ENCODE measurements around the gene KCNH1.

The KCNH1 gene

GRCh38 chr1:210942513-210942912, 191.4 kb downstream of the KCNH1 start:
- Mint-ChIP-seq H3K27ac (no peak overlapping the region), H3K4me3 (no peak overlapping the region), H3K9me3 (no peaks in the 10 kb centered on the region), H3K36me3 (ENCODE audit: low read depth) (no peaks in the 10 kb centered on the region), H3K27me3 (no peaks in the 10 kb centered on the region), H3K4me1 (ENCODE audit: low read depth) (no peaks in the 10 kb centered on the region)
- intact Hi-C loops (cut with micrococcal nuclease), result no loop called here

GRCh38 chr1:210940081-210940617, 193.8 kb downstream of the KCNH1 start:
- H3K4me3 Mint-ChIP-seq, result no peak overlapping the region
- no peaks in the 10 kb centered on the region for H3K4me1 Mint-ChIP-seq (ENCODE audit: low read depth)
- H3K27ac Mint-ChIP-seq, result no peak overlapping the region
- H3K9me3 Mint-ChIP-seq, result no peaks in the 10 kb centered on the region
- intact Hi-C loops (cut with micrococcal nuclease), result no loop called here
- no peaks in the 10 kb centered on the region for H3K36me3 Mint-ChIP-seq (ENCODE audit: low read depth)
- no peaks in the 10 kb centered on the region for H3K27me3 Mint-ChIP-seq

GRCh38 chr1:210938416-210938925, 195.5 kb downstream of the KCNH1 start:
- intact Hi-C loops (cut with micrococcal nuclease), result no loop called here
- H3K27ac Mint-ChIP-seq, result no peak overlapping the region
- H3K4me3 Mint-ChIP-seq, result no peak overlapping the region
- H3K27me3 Mint-ChIP-seq, result no peaks in the 10 kb centered on the region
- H3K9me3 Mint-ChIP-seq, result no peaks in the 10 kb centered on the region
- H3K36me3 Mint-ChIP-seq (ENCODE audit: low read depth), result no peaks in the 10 kb centered on the region
- no peaks in the 10 kb centered on the region for H3K4me1 Mint-ChIP-seq (ENCODE audit: low read depth)

- Mint-ChIP-seq H3K4me3 (no peak overlapping the region), H3K36me3 (ENCODE audit: low read depth) (no peaks in the 10 kb centered on the region), H3K9me3 (no peaks in the 10 kb centered on the region), H3K27ac (no peak overlapping the region), H3K27me3 (no peaks in the 10 kb centered on the region), H3K4me1 (ENCODE audit: low read depth) (no peaks in the 10 kb centered on the region)
- intact Hi-C loops (cut with micrococcal nuclease), result no loop called here
Measured at GRCh38 chr1:210937846-210938245, 196.1 kb downstream of the KCNH1 start.

- no peaks in the 10 kb centered on the region for H3K9me3 Mint-ChIP-seq
- no peaks in the 10 kb centered on the region for H3K27me3 Mint-ChIP-seq
- H3K4me3 Mint-ChIP-seq, result no peak overlapping the region
- no peaks in the 10 kb centered on the region for H3K36me3 Mint-ChIP-seq (ENCODE audit: low read depth)
- H3K4me1 Mint-ChIP-seq (ENCODE audit: low read depth), result no peaks in the 10 kb centered on the region
- no peak overlapping the region for H3K27ac Mint-ChIP-seq
- intact Hi-C loops (cut with micrococcal nuclease), result no loop called here
Measured at GRCh38 chr1:210935905-210936304, 198.0 kb downstream of the KCNH1 start.

GRCh38 chr1:210932104-210932503, 201.8 kb downstream of the KCNH1 start:
- Mint-ChIP-seq H3K27ac (no peak overlapping the region), H3K4me1 (ENCODE audit: low read depth) (no peaks in the 10 kb centered on the region)
- intact Hi-C loops (cut with micrococcal nuclease), result no loop called here

GRCh38 chr1:210922666-210923065, 211.3 kb downstream of the KCNH1 start:
- H3K4me1 Mint-ChIP-seq (ENCODE audit: low read depth), result no peaks in the 10 kb centered on the region

More at GRCh38 chr1:210932104-210932503, 201.8 kb downstream of the KCNH1 start:
- H3K27me3 Mint-ChIP-seq, result no peaks in the 10 kb centered on the region
- H3K4me3 Mint-ChIP-seq, result no peak overlapping the region
- peaks cover under 1% of the 10 kb centered on the region for H3K9me3 Mint-ChIP-seq
- H3K36me3 Mint-ChIP-seq (ENCODE audit: low read depth), result no peaks in the 10 kb centered on the region

GRCh38 chr1:210920716-210921694, 212.9 kb downstream of the KCNH1 start:
- no peak overlapping the region for H3K27ac Mint-ChIP-seq
- no peaks in the 10 kb centered on the region for H3K36me3 Mint-ChIP-seq (ENCODE audit: low read depth)
- intact Hi-C loops (cut with micrococcal nuclease), result no loop called here
- no peaks in the 10 kb centered on the region for H3K4me1 Mint-ChIP-seq (ENCODE audit: low read depth)
- H3K4me3 Mint-ChIP-seq, result no peak overlapping the region
- H3K27me3 Mint-ChIP-seq, result no peaks in the 10 kb centered on the region
- peaks cover 20% of the 10 kb centered on the region for H3K9me3 Mint-ChIP-seq

More at GRCh38 chr1:210922666-210923065, 211.3 kb downstream of the KCNH1 start:
- intact Hi-C loops (cut with micrococcal nuclease), result no loop called here
- no peak overlapping the region for H3K4me3 Mint-ChIP-seq
- no peak overlapping the region for H3K27ac Mint-ChIP-seq
- H3K9me3 Mint-ChIP-seq, result peaks cover 31% of the 10 kb centered on the region
- H3K27me3 Mint-ChIP-seq, result no peaks in the 10 kb centered on the region
- H3K36me3 Mint-ChIP-seq (ENCODE audit: low read depth), result no peaks in the 10 kb centered on the region

- intact Hi-C loops (cut with micrococcal nuclease), result no loop called here
- no peak overlapping the region for H3K27ac Mint-ChIP-seq
- peaks cover 12% of the 10 kb centered on the region for H3K9me3 Mint-ChIP-seq
- H3K4me1 Mint-ChIP-seq (ENCODE audit: low read depth), result no peaks in the 10 kb centered on the region
- H3K27me3 Mint-ChIP-seq, result no peaks in the 10 kb centered on the region
- no peak overlapping the region for H3K4me3 Mint-ChIP-seq
- H3K36me3 Mint-ChIP-seq (ENCODE audit: low read depth), result no peaks in the 10 kb centered on the region
Measured at GRCh38 chr1:210920258-210920657, 213.7 kb downstream of the KCNH1 start.

GRCh38 chr1:210918893-210919292, 215.1 kb downstream of the KCNH1 start:
- Mint-ChIP-seq H3K9me3 (peaks cover 5% of the 10 kb centered on the region), H3K4me3 (no peak overlapping the region), H3K27ac (no peak overlapping the region), H3K4me1 (ENCODE audit: low read depth) (no peaks in the 10 kb centered on the region), H3K36me3 (ENCODE audit: low read depth) (no peaks in the 10 kb centered on the region), H3K27me3 (no peaks in the 10 kb centered on the region)
- intact Hi-C loops (cut with micrococcal nuclease), result no loop called here

- H3K4me1 Mint-ChIP-seq (ENCODE audit: low read depth), result no peaks in the 10 kb centered on the region
- peaks cover 5% of the 10 kb centered on the region for H3K9me3 Mint-ChIP-seq
- H3K4me3 Mint-ChIP-seq, result no peak overlapping the region
- H3K27ac Mint-ChIP-seq, result no peak overlapping the region
- H3K36me3 Mint-ChIP-seq (ENCODE audit: low read depth), result no peaks in the 10 kb centered on the region
- no peaks in the 10 kb centered on the region for H3K27me3 Mint-ChIP-seq
- intact Hi-C loops (cut with micrococcal nuclease), result no loop called here
Measured at GRCh38 chr1:210917560-210918169, 216.3 kb downstream of the KCNH1 start.

- Mint-ChIP-seq H3K27me3 (no peaks in the 10 kb centered on the region), H3K27ac (no peak overlapping the region), H3K4me3 (no peak overlapping the region), H3K36me3 (ENCODE audit: low read depth) (no peaks in the 10 kb centered on the region), H3K4me1 (ENCODE audit: low read depth) (no peaks in the 10 kb centered on the region), H3K9me3 (peaks cover 5% of the 10 kb centered on the region)
- intact Hi-C loops (cut with micrococcal nuclease), result no loop called here
Measured at GRCh38 chr1:210916548-210916947, 217.4 kb downstream of the KCNH1 start.

GRCh38 chr1:210915890-210916507, 217.9 kb downstream of the KCNH1 start:
- intact Hi-C loops (cut with micrococcal nuclease), result no loop called here
- H3K27ac Mint-ChIP-seq, result no peak overlapping the region
- H3K36me3 Mint-ChIP-seq (ENCODE audit: low read depth), result no peaks in the 10 kb centered on the region
- H3K27me3 Mint-ChIP-seq, result no peaks in the 10 kb centered on the region
- H3K9me3 Mint-ChIP-seq, result peaks cover 5% of the 10 kb centered on the region
- no peak overlapping the region for H3K4me3 Mint-ChIP-seq
- no peaks in the 10 kb centered on the region for H3K4me1 Mint-ChIP-seq (ENCODE audit: low read depth)

GRCh38 chr1:210912752-210913151, 221.2 kb downstream of the KCNH1 start:
- Mint-ChIP-seq H3K27me3 (no peaks in the 10 kb centered on the region), H3K4me3 (no peak overlapping the region), H3K27ac (no peak overlapping the region), H3K4me1 (ENCODE audit: low read depth) (no peaks in the 10 kb centered on the region), H3K36me3 (ENCODE audit: low read depth) (no peaks in the 10 kb centered on the region), H3K9me3 (no peaks in the 10 kb centered on the region)
- intact Hi-C loops (cut with micrococcal nuclease), result no loop called here

All from dendritic cell treated with granulocyte-macrophage colony-stimulating factor and Interleukin-4, amounts not matched to agents 40 ng/mL and 50 ng/mL, for 4 days (primary cell).